Measurements from ENCODE around the gene LRMDA.

DNA sequence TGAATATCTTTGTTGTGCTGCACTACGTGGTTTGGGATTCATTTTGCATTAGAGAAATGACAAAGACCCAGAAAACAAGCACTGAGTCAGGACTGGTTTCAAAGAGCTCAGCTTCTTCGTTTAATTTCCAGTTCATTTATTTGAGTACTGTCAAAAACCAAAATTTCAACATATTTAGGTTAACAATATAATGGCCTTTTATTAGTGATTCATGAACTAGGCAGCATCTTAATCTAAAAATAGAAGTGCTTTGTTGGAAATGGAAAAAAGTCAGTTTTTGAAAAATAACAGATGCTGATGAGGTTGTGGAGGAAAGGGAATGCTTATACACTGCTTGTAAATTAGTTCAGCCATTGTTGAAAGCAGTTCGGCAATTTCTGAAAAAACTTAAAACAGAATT, 856.4 kb downstream of the LRMDA start:
- TF ChIP-seq, protein P1, sequence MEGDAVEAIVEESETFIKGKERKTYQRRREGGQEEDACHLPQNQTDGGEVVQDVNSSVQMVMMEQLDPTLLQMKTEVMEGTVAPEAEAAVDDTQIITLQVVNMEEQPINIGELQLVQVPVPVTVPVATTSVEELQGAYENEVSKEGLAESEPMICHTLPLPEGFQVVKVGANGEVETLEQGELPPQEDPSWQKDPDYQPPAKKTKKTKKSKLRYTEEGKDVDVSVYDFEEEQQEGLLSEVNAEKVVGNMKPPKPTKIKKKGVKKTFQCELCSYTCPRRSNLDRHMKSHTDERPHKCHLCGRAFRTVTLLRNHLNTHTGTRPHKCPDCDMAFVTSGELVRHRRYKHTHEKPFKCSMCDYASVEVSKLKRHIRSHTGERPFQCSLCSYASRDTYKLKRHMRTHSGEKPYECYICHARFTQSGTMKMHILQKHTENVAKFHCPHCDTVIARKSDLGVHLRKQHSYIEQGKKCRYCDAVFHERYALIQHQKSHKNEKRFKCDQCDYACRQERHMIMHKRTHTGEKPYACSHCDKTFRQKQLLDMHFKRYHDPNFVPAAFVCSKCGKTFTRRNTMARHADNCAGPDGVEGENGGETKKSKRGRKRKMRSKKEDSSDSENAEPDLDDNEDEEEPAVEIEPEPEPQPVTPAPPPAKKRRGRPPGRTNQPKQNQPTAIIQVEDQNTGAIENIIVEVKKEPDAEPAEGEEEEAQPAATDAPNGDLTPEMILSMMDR (conservative IDR thresholded peaks at IDR 0.05; ENCODE audit: low read depth, low read length), result no peak
- no peak for TF ChIP-seq EZH2 (IDR thresholded peaks at IDR 0.05; ENCODE audit: low read length, unreplicated experiment)
- TF ChIP-seq EZH2phosphoT487 (IDR thresholded peaks at IDR 0.05; ENCODE audit: borderline replicate concordance, low read length), result no peak
